HG03097 (cell line): Measurements from ENCODE around the gene UBE2G2.
A peak's percentile ranks its signal among the peaks of the same experiment; 100 is the strongest.
"Not testable (repeated sequence)": the region's sequence is repeated elsewhere in the genome, so short reads cannot be mapped to it uniquely, and the experiment has no call there.

Experiments used
- ATAC-seq: cut with Tn5 transposase; IDR thresholded peaks from one replicate; pipeline ENCODE4 v1.9.1; 2021; ENCODE audit not compliant: unreplicated experiment, low FRiP score

The UBE2G2 gene

GRCh38 chr21:44836666-44837471, 35.2 kb upstream of the UBE2G2 start:
- ATAC-seq, result no peak

- no peak for ATAC-seq
Observed at GRCh38 chr21:44836349-44836665, 34.7 kb upstream of the UBE2G2 start.

DNA sequence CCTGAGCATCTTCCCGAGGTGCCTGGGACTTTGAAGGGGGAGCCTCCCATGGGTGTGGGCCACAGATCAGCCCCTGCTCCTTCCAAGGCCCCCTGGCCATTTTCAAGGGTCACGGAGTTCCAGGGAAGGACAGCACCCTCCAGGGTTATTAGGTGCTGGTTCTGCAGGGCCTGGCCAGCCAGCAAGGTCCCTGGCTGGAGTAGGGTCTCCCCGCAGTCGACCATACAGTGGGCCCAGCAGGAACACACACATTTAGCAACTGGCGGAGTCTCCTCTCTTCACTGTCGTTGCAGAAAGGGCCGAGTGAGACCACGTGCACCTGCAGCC, 34.0 kb upstream of the UBE2G2 start:
- no peak for ATAC-seq

- no peak for ATAC-seq
Observed at GRCh38 chr21:44834951-44835646, 33.5 kb upstream of the UBE2G2 start.

- ATAC-seq, result no peak
Observed at GRCh38 chr21:44834231-44834950, 32.8 kb upstream of the UBE2G2 start.

DNA sequence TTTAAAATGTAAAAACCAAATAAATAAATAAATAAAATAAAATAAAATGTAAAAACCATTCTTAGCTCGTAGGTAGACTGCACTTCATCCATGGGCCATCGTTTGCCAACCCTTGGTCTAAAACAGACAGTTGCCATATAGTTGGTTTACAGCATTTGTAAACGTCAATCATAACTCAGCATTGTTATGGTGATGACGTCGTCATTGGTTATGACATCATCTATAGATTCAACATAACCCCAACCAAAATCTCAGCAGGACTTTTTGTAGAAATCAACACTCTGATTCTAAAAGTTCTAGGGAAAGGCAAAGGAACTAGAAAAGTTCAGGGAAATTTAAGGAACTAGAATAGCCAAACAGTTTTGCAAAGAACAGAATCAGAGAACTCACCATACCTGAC, 32.0 kb upstream of the UBE2G2 start:
- no peak for ATAC-seq

- ATAC-seq, result not testable (repeated sequence)
Observed at GRCh38 chr21:44832516-44833255, 31.1 kb upstream of the UBE2G2 start.

DNA sequence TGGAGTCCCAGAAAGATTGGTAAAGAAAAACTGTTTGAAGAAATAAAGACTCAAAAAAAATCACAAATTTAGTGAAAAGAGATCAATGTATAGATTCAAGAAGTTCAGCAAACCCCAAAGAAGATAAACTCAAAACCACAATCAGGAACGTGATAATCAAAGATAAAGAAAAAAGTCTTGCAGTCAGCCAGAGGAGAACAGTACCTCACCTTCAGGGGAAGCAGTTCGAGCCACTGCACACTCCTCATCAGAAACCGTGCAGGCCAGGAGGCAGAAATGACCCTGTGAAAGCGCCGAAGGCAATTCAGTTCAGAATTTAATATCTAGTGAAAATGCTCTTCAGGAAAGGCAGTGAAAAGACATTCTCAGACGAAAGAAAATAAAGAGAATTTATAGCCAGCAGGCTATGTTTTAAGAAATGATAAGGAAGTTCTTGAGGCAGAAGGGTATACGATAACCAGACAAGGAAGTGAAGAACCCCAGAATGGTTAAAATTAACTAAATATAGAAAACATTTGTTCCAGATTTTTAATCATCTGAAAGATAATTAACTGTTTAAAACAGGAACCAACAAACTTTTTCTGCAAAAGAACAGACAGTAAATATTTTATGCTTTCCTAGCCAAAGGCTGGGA, 29.7 kb upstream of the UBE2G2 start:
- no peak for ATAC-seq

DNA sequence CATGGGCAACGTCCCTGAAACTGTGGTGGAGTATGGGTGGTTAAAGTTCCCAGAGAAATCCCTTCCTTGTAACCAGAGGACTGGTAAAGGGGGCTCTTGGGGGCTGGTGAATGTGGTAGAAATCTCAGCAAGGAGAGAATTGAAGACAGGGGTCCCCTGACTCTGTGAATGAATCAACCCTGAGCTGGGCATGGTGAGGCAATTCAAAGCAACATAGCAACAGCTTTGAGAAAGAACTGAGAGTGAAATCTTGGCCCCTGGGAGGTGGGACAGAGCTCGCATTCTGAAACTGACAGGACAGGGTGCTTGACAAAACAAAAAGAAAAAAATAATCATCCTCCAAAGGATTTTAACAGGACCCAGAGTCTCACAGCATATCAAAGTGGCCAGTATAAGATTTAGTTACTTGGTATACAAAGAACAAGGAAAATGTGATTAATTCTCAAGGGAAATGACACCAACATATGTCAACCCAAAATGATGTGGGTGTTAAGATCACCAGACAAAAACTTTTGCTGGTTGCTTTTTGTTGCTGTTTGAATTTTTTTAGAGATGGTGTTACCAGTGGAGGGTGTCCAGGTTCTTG, 28.0 kb upstream of the UBE2G2 start:
- ATAC-seq, result no peak

DNA sequence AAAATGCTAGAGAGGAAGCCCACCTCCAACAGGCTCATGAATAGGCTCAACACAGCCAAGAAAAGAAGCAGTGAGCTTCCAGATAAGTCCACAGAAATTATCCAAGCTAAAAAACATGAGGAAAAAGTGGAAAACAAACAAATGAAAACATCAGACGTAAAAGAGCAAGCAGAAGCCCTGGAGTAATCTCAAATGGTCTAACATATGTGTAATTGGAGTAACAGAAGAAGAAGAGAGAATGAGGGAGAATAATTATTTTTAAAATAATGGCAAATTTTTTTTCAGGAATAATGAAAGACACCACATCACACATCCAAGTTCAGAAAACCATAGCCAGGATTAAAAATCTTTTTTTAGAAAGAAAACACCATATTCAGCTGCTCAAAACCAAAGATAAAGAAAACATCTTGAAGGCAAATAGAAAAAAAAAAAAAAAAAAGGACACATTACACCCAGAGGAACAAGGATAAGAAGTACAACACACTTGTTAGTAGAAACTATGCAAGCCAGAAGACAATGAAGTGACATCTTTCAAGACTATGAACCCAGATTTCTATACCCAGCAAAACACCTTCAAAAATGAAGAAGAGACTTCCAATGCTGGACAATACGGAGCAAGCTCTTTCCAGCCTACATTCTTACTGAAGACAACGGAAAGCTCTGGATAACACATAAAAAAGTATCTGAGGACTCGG, 26.9 kb upstream of the UBE2G2 start:
- no peak for ATAC-seq

GRCh38 chr21:44823179-44823660, 21.6 kb upstream of the UBE2G2 start:
- ATAC-seq, result no peak

DNA sequence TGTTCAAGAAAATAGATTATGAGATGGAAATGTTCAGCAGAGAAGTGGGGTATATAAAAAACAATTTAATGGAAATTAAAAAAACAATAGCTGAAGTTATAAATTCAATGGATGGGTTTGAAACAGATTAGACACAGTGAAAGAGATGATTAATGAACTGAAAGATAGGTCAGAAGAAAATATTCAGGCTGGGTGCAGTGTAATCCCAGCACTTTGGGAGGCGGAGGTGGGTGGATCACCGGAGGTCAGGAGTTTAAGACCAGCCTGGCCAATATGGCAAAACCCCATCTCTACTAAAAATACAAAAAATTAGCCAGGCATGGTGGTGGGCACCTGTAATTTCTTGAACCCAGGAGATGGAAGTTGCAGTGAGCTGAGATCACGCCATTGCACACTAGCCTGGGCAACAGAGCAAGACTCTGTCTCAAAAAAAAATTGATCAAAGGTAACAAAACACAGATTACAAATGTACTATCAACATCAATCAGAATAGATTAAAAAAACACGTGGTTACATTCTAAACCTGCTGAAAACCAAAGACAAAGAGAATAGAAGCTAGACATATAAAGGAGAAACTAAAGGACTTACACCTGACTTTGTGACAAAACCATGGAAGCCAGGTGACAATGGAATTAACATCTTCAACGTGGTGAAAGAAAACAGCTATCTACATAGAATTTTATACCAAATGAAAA, 21.0 kb upstream of the UBE2G2 start:
- no peak for ATAC-seq

DNA sequence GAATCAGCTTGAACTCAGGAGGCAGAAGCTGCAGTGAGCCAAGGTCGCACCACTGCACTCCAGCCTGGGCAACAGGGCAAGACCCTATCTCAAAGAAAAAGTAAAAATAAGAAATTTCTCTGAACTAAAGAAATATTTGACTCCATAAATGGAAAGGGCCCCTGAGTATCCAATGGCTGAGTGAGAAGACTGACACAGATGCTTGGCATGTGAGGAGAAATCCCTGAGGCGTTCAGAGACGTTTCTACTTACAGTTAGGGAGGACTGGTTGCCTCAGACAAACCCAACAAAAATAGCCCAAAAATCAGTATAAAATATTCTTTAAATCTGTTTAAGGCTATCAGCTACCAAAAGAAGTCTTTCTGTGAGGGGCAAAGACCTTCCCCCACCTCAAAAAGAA, 19.2 kb upstream of the UBE2G2 start:
- no peak for ATAC-seq

DNA sequence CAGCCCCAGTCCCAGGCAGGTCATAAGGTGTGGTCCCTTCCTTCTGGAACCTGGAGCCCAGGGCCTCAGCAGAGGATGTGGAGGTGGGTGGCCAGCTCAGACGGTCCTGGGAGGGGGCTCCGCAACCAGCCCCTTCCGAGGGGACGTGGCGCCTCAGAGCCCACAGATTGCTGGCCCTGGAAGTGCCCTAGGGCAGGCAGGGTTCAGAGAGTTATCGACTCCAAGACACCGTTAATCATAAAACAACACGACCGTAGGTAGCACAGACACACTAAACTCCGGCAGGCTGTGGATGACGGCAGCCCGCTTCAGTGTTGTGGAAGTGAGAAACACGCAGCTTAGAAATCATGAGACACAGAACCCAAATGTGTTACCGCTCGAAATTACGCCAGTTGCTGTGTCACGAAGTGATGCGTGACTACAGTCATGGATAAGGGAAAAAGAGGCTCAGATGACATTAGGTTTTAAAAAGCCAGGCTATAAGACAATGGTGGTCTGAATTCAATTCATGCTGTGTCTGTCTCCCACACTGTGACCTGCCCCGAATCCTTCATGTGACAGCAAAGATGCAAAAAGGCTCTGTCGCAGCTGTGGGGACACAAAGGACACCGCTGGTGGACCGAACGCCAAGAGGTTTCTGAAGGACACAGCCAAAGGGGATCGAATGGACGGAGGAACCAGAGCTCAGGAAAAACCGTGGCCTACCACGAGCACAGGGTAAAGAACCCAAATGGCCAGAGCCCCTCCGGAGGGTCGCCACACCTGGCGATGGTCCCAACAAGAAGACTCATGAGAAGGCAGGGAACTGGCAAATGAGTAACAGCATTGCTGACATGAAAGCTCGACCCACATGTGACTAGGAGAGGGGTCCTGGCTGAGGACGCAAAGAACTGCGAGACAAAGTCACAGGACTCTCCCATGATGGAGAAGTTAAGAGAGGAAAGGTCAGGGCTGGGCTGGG, 17.9 kb upstream of the UBE2G2 start:
- ATAC-seq, result no peak

GRCh38 chr21:44818640-44819011, 17.0 kb upstream of the UBE2G2 start:
- no peak for ATAC-seq

DNA sequence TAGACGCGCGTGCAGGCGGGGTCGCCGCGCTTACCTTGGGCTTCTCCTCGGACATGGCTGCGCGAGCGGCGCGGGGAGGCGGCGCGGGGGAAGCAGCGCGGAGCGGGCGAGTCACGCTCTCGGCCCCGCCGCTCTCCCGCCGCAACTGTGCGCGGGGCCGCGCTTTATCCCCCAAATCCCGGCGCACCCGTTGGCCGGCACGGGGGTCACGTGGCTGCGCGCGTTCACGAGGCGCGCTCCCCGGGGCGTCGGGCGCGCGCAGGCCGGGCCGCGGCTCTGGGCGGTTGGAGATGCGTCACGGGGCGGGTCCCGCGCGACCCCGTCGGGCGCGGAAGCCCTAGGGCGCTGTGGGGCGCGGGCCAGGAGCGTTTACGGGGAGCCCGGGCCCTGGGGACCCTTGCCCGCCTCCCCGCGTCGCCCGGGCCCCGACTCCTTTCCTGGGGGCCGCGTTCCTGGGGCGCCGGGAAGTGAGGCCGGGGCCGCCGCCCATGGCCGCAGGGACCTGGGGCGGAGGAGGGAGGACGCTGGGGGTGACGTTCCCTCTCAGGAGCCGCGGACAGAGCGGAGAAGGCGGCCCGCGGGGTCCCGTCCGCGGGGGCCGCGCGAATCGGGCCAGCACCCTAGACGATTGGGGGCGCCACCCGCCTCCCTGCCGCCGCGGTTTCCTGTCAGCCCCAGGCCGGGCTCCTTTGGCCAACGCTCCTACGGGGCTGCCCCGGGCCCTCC, 16.5 kb upstream of the UBE2G2 start, which contains the start of gene SUMO3:
TSS of gene SUMO3 (minus strand) at position 149 of the 726 bp plus-strand sequence. CDS start at position 55, 94 bp downstream.
- ATAC-seq, result peak; percentile 52

- peak; percentile 62 for ATAC-seq
Observed at GRCh38 chr21:44817506-44817880, 15.9 kb upstream of the UBE2G2 start.
